HG03520 (cell line): Measurements from ENCODE around the gene PLAU.
"Not testable (repeated sequence)": the region's sequence is repeated elsewhere in the genome, so short reads cannot be mapped to it uniquely, and the experiment has no call there.

Source experiments
- ATAC-seq: cut with Tn5 transposase; IDR thresholded peaks from one replicate; pipeline ENCODE4 v1.9.1; 2021; ENCODE audit warnings: mild to moderate bottlenecking, moderate library complexity; ENCODE audit not compliant: unreplicated experiment

Gene PLAU

DNA sequence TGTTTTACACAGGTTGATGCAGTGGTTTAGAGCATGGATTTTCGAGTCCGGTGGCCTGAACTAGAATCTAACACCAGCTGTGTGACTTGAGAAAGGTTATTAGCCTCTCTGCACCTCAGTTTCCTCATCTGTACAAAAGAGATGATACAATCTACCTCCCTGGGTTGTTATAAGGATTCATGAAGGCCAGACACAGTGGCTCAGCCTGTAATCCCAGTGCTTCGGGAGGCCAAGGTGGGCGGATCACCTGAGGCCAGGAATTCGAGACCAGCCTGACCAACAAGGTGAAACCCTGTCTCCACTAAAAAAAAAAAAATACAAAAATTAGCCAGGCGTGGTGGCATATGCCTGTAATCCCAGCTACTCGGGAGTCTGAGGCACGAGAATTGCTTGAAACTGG is 8.5 kb downstream of the PLAU start:
- ATAC-seq = not testable (repeated sequence)

GRCh38 chr10:73920089-73920488 is 9.2 kb downstream of the PLAU start:
- ATAC-seq = no peak

DNA sequence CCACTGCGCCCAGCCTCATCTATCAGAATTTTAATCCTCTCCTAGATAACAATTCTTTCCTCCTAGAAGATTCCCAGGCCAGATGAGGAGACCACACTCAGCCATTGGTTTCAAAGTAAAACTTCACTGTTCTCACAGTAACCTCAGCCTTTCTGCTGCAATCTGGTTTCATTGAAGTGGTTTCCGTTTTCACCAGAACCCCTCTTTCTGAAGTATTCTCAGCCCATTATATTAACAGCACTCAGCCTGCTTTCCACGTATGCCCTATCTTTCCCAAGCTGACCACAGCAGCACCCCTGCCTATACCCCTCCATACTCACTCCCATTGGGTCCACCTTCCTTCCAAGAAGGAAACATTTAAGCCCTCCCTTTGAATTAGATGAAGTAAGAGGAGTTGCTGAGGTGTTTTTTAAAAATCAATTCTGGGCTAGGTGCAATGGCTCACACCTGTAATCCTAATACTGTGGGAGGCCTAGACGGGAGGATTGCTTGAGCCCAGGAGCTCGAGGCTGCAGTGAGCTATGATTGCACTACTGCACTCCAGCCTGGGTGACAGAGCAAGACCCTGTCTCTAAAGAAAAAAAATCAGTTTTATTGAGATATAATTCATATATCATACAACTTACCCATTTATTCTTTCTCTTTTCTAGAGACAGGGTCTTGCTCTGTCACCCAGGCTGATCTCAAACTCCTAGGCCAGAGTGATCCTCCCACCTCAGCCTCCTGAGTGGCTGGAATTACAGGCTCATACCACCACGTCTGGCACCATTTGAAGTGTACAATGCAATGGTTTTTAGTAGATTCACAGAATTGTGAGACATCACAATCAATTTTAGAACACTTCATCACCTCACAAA is 11.3 kb downstream of the PLAU start:
- no peak for ATAC-seq

- no peak for ATAC-seq
These were observed 11.9 kb downstream of the PLAU start for GRCh38 chr10:73922864-73923133.

DNA sequence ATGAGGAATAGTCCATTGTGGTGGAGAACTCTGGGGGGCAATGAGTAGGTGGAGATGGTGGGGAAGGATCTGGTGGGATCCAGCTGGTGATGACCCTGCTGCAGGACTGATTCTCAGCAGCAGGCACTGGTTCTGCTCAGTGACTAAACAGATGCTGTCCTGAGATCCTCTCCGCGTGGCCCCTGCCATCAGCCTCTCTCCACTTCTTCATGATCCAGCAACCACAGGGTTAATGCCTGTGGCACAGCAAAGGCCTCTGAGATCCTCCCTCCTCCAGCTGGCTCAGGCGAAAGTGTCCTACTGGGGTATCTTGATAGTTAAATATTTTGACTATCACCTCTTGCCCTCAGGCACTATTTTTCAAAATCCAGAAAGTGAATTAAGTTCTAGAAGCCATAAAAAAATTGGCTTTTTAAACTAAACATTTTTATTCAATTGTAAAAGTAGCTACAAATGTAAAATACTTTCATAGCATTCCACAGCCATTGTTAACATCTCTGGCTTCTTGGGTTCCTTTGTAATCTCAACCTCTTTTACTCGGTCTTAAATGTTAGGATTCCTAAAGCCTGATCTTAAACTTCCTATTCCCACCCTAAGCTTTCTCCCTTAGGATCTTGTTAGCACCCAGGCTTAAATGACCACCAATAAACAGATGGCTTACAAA is 13.1 kb downstream of the PLAU start:
- ATAC-seq = no peak

GRCh38 chr10:73924935-73925334 is 14.0 kb downstream of the PLAU start:
- no peak for ATAC-seq

- ATAC-seq = no peak
These were observed 14.6 kb downstream of the PLAU start for GRCh38 chr10:73925539-73925938.

DNA sequence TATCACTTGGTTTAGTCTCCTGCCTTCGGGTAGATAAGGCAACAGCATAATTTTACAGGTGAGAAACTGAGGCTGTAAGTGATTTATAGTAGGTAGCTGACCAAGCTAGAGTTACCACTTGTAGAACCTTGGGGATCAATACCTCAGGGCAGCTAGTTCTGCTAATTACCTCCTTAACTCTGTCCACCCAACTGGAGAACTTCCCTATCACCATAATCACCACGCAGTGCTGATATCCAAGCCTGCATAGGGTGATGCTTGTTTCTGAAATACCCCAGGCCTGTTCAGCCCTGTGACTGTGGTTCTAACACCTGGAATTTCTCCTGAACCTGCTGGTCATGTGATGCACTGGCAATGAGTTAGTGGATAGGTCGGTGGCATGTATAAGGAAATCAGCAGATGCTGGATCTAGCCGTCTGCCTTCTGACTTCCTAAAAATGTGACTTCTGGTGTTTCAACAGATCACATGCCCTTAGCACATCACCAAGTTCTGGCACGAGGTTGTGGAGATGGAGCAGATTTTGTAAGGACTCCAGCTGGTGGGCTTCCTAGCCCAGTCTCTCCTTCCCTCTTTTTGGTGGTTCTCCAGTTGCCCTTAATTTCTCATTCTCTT is 15.3 kb downstream of the PLAU start:
- ATAC-seq = no peak

GRCh38 chr10:73930630-73931327 is 19.8 kb downstream of the PLAU start:
- not testable (repeated sequence) for ATAC-seq

- no peak for ATAC-seq
These were observed 21.1 kb downstream of the PLAU start for GRCh38 chr10:73931767-73932619.

DNA sequence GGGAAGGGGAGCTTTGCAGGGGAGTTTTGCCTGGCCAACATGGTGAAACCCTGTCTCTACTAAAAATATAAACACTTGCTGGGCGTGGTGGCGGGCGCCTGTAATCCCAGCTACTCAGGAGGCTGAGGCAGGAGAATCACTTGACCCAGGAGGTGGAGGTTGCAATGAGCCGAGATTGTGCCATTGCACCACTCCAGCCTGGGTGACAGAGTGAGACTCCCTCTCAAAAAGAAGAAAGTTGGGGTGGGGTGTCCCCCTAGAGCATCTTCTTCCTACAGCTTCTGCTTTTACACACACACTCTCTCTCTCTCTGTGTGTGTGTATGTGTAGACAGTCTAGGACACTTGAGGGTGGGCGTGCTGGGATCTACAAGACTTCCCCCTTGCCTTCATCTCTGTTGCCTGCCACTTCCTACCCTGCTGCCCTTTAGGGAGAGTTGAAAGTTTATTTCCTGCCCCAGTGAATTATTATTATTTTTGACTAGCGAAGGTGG is 21.7 kb downstream of the PLAU start:
- ATAC-seq = no peak

DNA sequence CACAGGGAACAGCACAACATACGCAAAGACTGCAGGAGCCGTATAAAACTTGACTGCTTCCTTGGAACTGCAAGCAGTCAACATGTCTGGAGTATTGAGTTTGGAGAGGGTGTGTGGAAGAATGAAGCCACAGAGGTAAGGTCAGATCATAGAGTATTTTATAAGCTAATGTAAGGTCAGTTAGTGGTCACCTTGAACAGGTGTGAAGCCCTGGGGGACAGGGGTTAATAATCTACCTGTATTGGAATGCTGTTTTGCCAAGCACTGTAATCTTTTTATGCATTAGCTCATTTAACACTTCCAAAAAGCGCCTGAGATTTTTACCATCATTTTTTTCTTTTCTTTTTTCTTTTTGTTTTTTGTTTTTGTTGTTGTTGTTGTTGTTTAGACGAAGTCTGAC is 23.1 kb downstream of the PLAU start:
- ATAC-seq = no peak

DNA sequence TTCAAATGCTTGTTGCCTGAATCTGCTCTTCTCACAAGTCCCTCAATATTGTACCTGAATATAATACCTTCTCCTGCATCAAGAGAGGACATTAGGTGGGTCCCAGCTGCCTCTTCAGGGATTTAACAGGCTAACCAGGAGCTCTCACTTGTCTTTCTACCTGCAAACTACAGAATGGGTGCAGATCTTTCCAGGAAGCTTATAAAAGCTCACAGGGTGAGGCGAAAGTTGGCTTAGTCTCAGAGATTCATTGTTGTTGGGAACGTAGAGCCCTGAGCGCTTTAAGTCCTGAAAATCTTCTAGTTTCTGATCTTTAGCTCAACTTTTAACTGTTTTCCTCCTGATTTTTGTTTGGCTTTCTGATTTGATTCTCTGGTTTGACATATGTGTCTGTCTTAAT is 25.0 kb downstream of the PLAU start:
- no peak for ATAC-seq

DNA sequence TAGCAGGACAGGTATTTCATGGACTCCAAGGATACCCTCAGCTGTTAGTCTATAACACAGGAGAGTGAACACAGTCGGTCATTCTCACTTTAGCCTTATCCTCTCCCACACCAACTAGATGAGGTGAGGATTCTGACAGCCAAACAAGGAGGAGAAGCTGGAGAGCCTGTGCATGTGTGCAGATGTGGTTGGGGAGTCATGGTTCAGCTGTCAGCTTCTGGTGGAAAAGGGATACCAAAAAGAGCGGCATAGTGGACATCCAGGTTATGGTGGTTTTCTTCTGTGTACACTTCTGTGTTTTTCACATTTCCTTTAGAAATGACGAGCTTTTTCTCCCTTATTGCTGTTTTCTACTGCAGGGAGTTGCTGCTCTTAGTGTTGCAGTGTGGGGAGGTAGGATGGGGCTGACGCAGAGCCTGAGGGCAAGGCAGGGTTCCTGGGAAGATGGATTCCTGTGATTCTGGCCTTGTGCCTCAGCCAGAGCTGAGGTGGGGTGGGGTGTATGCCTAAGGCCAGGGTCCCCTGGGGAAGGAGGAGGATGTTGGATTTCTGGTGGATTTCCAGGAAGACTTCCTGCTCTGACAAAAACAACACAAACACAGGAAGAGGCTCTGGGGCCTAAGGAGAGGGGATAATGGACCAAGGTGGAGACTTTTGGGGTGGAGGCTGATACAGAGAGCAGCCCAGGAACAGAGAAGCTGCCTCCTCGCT is 26.6 kb downstream of the PLAU start:
- no peak for ATAC-seq

DNA sequence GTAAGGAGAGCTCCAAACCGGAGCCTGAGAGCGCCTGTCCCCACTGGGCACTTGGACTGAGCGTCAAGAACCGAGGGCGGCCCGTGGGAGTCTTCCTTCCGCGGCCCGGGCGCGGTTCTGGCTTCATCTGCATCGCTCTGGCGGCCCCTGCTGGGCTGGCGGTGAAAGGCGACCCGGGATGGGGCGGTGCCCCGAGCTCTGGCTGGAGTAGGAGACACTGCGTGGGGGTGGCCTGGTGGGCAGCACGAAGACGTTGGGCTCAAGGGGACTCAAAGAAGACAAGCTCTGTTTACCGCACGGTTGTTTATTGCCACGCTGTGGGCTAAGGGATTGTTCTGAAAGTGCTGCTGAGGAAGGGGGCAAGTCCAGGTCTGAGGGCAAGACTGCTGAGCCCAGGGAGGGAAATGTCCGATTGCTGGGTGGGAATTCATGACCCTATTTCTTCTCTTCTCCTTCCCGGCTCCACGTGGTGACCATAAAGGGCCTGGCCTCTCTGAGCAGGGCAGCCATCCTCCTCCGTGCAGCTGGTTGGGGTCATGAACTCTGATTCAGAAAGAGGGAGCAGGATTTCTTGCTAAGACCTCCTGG is 29.8 kb downstream of the PLAU start:
- no peak for ATAC-seq

DNA sequence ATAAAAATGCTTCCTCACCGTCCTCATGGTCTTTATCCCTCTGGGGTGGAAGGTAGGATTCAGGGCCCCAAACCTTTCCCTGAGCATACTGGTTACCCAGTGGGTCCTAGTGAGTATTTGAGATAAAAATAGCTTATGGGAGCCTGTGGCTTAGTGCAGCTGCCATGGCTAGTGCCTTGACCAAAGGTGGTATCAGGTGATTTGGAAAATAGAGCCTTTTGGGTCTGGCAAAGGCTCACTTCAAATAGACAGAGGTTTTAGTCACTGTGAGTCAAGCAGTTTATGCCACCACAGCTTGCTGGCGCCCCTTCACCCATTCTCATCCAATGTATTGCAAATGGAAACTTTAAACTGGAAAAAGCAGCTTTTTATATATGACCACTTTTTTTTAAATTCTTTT is 30.4 kb downstream of the PLAU start:
- no peak for ATAC-seq

DNA sequence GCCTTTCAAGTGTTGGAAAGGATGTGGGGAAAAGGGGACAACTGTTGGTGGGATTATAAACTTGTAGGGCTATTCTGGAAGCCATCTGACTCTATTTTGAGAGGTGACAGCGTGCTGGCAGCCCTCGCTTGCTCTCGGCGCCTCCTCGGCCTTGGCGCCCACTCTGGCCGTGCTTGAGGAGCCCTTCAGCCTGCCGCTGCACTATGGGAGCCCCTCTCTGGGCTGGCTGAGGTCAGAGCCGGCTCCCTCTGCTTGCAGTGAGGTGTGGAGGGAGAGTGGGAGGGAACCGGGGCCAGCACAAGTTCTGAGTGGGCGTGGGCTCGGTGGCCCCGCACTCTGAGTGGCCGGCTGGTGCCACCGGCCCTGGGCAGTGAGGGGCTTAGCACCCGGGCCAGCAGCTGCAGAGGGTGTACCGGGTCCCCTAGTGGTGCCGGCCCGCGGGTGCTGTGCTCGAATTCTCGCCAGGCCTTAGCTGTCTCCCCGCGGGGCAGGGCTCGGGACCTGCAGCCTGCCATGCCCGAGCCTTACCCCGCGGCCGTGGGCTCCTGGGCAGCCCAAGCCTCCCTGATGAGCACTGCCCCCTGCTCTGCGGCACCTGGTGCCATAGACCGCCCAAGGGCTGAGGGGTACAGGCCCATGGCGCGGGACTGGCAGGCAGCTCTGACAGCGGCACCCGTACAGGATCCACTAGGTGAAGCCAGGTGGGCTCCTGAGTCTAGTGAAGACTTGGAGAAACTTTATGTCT is 33.6 kb downstream of the PLAU start:
- ATAC-seq = no peak

DNA sequence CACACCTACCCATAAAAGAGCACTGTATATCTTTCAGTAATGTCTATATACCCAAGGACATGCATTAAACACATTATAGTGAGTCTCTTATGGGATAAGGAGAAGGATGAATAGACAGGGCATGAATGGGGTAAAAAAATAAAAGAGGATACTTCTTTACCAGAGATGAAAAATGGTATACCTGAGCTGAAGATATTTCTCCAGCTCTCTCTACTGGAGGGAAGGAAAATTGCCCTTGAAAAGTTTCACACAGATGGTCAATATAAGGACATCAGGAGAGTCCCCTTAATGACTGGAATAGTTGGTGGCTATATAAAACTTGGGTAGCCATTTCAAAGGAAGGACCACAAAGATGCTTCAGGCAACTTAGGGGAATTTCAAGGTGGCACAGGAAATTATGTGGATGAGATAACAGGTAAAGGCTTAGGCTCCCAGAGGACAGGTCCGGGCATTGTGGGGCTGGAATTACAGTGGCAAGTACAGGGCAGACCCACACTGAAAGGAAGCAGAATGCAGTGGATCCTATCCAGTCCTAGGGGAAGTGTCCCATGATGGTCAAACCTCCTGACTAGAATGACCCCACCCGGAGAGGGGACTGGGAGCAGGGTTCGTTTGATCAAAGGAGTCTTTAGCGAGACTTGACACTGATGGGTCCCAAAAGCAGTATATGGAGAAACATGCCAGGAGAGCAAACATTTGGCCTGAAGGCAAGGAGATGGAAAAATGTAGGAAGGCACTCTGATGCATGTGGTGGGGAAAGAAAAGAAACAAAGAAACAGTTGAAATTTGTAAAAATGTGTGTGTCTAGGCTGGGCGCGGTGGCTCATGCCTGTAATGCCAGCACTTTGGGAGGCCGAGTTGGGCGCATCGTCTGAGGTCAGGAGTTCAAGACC is 35.6 kb downstream of the PLAU start:
- ATAC-seq = no peak
